ENCODE data around the gene AGTRAP. TPM values are rescaled to one million over a fixed set of nuclear protein-coding genes. Genes with fewer than 3 reads are reported as not detected.

The AGTRAP gene
- total and polyA plus RNA-seq, 2 donors (not counting 3 experiments of a cell fraction or from before 2014, with no cell fraction given), result 41.6 to 101 TPM

GRCh38 chr1:11746795-11747487 lies 11.0 kb downstream of the AGTRAP start:
- FAIRE-seq, result no peak
- Histone ChIP-seq H3K27ac (ENCODE audit: insufficient read depth, low read depth, low read length) (no peak overlapping the region), H3K4me2 (ENCODE audit: insufficient read depth, low read length) (no peak overlapping the region), H3K27me3 (ENCODE audit: control insufficient read depth in 2 of 2, insufficient read depth in 2 of 2, low read length in 2 of 2) (no peaks in the 10 kb centered on the region), H2AFZ (ENCODE audit: low read depth, low read length) (no peak overlapping the region), H3K36me3 (ENCODE audit: control insufficient read depth in 2 of 2, extremely low read depth in 1 of 2, insufficient read depth in 2 of 2, low read length in 2 of 2) (peaks cover 0 to 7% of the 10 kb centered on the region in 2 experiments), H3K79me2 (ENCODE audit: control insufficient read depth, insufficient read depth, low read length) (no peaks in the 10 kb centered on the region), H3K9me3 (replicated peaks; ENCODE audit: control insufficient read depth, insufficient read depth, low read length) (no peaks in the 10 kb centered on the region), H3K4me3 (replicated peaks in 1 of 3; ENCODE audit: insufficient read depth in 1 of 3, low read depth in 1 of 3, low read length in 3 of 3) (no peak overlapping the region), H3K4me1 (ENCODE audit: control insufficient read depth, extremely low read depth, insufficient read depth, low read length) (no peaks in the 10 kb centered on the region), H3K9me1 (replicated peaks; ENCODE audit: control insufficient read depth, extremely low read depth, insufficient read depth, low read length) (no peaks in the 10 kb centered on the region), H3K9ac (replicated peaks; ENCODE audit: extremely low read depth, insufficient read depth, low read length) (no peak overlapping the region), H4K20me1 (replicated peaks; ENCODE audit: control insufficient read depth, extremely low read depth, insufficient read depth, low read length) (no peaks in the 10 kb centered on the region)
- BruUV-seq (replicated peaks), result no TSS peak
- ChIA-PET CTCF (no interaction called here), POLR2A (no interaction called here)
- intact Hi-C loops (cut with micrococcal nuclease), result loop anchor here (1.0 kb wide), 1 partner anchor 37 kb away; no protein-coding TSS in a partner anchor
- dilution Hi-C loops (cut with MboI; ENCODE audit: extremely low pct_ligation_motif_present, low sequenced_read_pairs), result no loop called here
- no peak for DNase-seq (ENCODE audit: low read depth, low spot score)
- TF ChIP-seq EZH2 (IDR thresholded peaks at IDR 0.05; ENCODE audit: borderline replicate concordance, low read depth, low read length, severe bottlenecking), result no peak
- no peak for TF ChIP-seq JUN (IDR thresholded peaks at IDR 0.05; ENCODE audit: borderline replicate concordance, insufficient read depth, insufficient read length, low read depth)
- TF ChIP-seq CTCF (IDR thresholded peaks at IDR 0.05; ENCODE audit: extremely low read depth in 1 of 2, insufficient read depth in 1 of 2, low read depth in 1 of 2, low read length in 2 of 2), result no peak
- TF ChIP-seq GATA2 (IDR thresholded peaks at IDR 0.05; ENCODE audit: insufficient read depth, insufficient read length, low read depth, low read length), result no peak
- no peak for TF ChIP-seq MYC (IDR thresholded peaks at IDR 0.05; ENCODE audit: low read depth, low read length)
- TF ChIP-seq POLR2A (IDR thresholded peaks at IDR 0.05; ENCODE audit: low read depth, low read length), result no peak
- TF ChIP-seq POLR2AphosphoS5 (IDR thresholded peaks at IDR 0.05; ENCODE audit: insufficient read depth, low read depth, low read length), result no peak
- TF ChIP-seq FOS (IDR thresholded peaks at IDR 0.05; ENCODE audit: borderline replicate concordance, insufficient read depth, low read length), result no peak
- TF ChIP-seq MAX (IDR thresholded peaks at IDR 0.05; ENCODE audit: insufficient read depth, insufficient read length), result no peak
